GM18517 (cell line): ENCODE measurements around the gene RPS15.

Experiments used
- ATAC-seq: cut with Tn5 transposase; IDR thresholded peaks from one replicate; pipeline ENCODE4 v1.9.1; 2021; ENCODE audit warnings: mild to moderate bottlenecking, moderate library complexity; ENCODE audit not compliant: unreplicated experiment

The RPS15 gene

DNA sequence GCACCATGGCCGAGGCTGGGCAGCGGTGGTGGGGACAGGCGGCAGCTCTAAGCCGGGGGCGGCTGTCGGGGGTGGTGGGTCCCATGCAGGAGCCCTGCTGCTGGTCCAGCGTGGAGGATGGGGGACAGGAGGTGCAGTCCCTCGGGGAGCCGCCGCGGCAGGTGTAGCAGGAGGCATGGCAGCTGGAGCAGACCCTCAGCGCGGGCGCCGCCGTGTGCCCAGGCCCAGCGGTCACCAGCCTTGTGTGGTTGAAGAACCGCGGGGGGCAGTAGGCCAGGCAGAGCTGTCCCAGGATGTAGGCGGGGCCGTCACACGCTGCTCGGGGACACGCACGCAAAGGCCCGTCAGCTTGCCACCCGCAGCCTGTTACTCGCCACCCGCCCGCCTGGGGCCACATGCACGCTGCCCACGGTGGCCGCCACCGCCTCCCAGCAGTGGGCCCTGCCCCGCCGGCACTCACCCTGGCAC, 43.7 kb downstream of the RPS15 start:
- no peak for ATAC-seq

DNA sequence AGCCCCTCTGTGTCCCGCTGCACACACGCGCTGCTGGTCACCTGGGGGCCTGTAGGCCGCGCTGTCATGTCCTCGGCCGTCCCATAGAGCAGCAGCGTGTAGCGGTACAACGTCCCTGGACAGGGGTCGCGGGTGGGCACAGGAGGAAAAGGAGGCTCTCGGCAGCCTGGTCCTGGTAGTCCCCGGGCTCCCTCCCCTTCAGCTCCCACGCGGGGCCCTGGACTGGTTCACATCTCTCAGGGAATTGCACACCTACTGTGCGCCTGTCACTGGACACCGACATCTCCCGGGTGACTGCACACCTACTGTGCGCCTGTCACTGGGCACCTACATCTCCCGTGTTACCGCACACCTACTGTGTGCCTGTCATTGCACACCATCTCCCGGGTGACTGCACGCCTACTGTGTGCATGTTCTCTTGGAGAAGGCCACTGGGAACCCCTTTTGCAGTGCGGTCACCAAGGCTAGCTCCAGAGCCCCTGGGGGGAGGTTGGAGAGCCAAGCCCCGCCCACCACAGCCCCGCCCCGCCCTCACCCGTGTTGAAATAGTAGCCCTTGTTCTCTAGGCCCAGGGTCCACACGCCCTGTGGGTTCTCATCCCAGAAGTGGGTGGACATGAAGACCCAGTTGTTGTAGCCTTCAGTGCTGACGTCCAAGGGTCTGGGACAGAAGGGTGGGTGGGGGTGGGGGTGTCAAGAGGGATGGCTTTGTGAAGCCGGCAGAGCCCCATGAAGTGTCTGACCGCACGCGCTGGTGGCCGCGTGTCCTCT, 44.4 kb downstream of the RPS15 start:
- no peak for ATAC-seq

DNA sequence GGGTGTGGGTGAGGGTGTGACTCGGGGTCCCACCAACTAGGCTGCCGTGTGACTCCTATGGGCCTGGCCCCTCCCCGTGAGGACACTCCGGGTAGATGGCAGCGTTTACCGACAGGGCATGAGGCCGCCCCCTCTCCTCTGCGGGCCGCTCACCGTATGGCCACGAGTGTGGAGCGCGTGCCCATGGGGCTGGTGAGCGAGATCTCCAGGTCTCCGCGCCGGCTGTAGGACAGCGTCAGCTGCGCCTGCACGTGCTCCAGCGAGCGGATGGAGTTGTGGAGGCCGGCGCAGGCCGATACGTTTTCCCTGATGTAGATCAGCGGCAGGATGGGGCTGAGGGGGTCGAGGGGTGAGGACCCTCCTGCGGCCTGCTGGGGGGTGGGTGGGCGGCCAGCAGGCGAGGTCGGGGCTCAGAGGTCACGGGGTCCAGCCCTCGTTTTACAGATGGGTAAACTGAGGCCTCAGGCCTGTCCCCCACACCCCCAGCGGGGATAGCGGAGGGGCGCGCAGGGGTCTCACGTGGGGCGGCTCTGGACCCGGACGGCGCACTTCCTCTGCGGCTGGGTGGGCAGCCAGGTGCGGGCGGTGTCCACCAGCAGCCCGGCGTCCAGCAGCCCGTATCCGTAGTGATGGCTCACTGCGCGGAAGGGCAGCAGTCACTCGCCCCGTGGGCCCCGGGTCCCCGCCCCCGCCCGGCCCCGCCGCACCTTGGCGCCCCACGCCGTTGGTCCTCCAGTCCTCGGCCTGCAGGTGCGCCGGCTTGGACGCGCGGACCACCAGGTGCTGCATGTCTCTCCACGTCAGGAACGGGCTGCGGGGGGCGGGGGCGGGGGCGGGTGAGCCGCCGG, 45.2 kb downstream of the RPS15 start:
- ATAC-seq = no peak

DNA sequence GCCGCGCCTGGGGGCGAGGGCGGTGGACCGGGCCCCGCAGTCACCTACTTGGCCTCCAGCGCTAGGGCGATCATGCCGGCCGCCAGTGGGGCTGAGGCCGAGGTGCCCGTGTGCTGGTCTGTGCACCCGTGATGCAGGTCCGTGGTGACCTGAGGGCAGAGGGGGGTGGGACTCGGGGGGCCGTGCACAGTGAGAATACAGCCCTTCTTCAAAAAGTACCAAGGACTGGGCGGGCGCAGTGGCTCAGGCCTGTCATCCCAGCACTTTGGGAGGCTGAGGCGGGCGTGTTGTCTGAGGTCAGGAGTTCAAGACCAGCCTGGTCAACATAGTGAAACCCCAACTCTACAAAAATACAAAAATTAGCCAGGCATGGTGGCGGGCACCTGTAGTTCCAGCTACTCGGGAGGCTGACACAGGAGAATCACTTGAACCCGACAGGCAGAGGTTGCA, 45.8 kb downstream of the RPS15 start:
- no peak for ATAC-seq

DNA sequence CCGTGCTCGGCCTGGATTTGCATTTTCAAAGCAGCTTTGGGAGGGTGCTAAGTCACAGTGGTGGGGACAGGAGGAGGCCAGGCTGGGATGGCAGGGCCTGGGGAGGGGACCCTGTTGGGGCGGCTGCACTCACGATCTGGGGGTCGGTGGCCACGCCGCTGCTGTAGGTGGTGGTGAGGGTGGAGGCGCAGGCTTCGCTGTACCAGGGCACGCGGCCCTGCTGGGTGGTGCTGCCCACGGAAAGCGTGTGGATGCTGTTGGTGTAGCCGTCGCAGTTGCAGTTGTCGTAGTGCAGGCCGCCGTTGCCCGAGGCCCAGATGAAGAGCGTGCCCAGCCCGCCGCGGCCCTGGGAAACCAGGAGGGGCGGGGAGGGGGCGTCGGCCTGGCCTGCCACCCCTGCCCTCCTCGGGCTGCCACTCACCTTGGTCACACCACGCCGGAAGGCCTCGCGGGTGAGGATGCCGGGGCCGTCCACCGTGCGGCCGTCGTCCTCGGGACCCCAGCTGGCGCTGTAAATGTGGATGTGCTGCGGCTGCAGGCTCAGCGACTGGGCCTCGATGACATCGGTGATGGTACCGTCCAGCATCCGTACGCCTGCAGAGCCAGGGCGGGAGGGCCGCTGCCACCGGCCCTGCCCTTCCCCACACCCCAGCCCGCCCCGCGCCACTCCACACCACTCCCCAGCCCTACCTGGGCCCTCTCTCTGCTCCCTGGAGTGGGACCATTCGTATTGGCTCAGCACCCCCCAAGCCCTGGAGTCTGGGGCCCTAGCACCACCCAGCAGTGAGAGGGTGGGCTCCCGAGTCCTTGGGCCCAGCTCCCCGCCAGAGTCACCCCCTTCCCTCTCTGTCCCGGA, 48.8 kb downstream of the RPS15 start:
- ATAC-seq = no peak

DNA sequence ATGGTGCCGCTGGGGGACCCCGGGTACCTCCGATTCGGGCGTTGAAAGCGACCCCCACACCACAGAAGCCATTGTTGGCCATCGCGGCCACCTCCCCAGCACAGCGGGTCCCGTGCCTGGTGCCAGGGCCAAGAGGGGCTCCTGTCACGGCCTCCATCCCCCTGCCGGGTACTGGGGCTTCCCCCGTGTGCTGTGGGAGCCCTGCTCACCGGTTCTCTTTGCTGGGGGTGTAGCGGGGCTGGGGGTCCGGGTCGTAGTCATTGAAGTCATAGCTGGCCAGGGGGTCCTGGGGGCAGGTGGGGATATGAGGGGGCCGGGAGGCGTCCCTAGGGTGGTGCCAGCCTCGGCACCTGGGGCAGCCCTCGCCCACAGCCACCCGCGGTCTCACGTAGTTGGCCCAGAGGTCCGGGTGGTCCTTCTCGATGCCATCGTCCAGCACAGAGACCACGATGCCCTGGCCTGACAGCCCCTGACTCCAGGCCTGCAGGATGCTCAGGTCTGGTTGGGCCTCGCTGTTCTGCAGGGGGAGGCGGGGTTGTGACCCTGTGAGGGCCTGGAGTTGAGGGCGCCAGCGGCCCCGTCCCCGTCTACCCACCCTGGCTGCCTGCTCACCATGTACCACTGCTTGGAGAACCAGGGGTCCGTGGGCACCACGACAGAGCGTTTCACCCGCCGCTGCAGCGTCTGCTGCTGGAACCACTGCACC, 49.5 kb downstream of the RPS15 start:
- no peak for ATAC-seq

DNA sequence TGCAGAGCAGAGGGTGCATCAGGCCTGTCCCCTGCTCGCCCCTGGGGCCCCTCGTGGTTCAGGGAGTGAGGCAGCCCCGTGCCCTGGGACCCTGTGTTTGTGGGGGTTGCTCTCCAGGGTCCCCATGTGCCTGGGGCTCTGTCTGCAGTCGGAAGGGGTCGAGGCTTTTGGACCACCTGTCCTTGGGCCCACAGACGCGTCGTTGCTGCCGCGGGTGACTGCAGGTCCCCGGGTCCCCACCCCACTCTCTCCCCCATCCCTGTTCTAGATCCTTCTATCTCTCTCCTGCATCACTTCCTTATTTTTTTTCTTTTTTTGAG, 50.0 kb downstream of the RPS15 start:
- ATAC-seq = no peak

DNA sequence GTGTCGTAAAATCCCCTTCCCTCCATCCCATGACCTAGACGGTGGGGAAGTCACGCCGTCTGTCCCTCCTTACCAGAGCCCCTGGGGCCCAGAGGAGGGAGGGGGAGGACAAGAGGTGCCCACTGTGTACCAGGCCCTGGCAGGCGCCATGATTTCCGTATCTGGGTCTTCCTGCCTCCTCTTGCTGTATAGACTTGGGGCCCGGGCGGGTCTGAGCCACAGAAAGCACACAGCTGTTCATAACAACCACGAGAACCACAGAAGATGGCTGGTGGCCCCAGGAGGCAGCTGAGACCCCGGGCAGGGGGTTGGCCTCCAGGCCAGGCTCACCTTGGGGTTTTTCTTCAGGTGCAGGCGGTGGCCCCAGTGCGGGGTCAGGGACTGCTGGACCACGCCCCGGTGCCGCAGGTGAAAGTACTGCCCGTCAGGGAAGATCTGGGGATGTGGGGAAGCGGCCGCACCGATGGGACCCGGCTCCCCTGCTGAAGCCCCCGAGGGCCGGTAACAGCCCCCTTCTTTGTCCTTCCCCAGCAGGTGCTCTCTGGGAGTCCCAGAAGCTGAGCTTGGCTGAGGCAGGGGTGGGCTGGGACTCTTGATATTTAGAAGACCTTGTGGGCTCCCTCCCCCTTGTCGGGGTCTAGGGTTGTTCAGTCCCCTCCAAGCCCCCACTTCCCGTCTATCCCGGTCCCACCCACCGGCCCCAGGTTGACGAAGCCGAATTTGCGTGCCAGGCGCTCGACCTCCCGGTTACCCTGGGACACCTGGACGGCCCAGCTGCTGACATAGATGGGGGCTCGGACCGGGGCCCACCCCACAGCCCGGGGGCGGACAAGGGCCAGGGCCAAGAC, 51.5 kb downstream of the RPS15 start:
- peak; percentile 2 for ATAC-seq
